ENCODE measurements around the gene HVCN1.

DNA sequence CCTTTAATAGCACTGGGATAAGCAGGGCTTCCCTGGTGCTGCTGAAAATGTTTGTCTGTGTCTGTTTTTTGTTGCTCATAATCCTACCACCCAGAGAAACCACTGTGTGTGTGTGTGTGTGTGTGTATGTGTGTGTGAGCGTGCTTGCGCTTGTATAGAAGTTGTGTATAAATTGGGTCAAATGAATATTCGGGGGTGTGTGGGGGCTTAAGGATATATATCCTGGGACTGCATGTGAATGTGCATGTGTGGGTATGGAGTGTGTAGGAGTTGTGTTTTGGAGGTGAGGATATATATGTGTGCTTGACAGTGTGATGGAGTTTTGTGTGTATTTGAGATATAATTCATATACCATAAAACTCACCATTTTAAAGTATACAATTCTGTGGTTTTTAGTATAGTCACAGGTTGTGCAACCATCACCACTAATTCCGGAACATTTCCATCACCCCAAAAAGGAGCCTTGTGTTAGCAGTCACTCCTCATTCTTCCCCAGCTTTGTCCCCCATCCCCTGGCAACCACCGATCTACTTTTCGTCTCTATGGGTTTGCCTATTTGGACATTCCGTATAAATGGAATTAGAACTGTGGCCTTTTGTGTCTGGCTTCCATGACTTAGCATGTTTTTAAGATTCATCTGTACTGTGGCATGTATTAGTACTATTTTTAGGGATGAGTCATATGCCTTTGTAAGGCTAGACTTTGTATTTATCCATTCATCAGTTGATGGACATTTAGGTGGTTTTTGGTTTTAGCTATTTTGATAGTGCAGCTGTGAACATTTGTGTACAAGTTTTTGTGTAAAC is 49.4 kb downstream of the HVCN1 start:
- TF ChIP-seq POLR2A (IDR thresholded peaks at IDR 0.05), result no peak
- TF ChIP-seq POLR2AphosphoS5 (IDR thresholded peaks at IDR 0.05), result no peak
- TF ChIP-seq CTCF (IDR thresholded peaks at IDR 0.05), result no peak
